ENCODE measurements around the gene NXNL1.
"Not testable (repeated sequence)": the region's sequence is repeated elsewhere in the genome, so short reads cannot be mapped to it uniquely, and the experiment has no call there.

DNA sequence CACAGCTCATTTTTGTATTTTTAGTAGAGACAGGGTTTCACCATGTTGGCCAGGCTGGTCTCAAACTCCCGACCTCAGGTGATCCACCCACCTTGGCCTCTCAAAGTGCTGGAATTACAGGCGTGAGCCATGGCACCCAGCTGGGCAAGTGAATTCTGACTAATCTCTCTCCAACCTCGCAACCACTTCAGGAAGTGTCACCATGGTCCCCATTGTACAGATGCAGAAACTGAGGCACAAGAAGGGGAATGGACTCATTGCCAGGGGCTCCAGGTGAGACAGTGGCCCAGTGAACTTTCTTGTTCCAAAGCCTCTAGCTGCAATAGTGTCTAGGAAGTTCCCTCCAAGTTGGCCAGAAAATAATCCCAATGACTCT is 47.8 kb upstream of the NXNL1 start:
- TF ChIP-seq CTCF (IDR thresholded peaks at IDR 0.05 in 8 of 11, conservative IDR thresholded peaks at IDR 0.05 in 3 of 11); POLR2AphosphoS5 (IDR thresholded peaks at IDR 0.05); POLR2A (IDR thresholded peaks at IDR 0.05): not testable (repeated sequence)

All from spleen (tissue), 7 donors.